ENCODE data around the gene ANO1. TPM values are rescaled to one million over a fixed set of nuclear protein-coding genes. Genes with fewer than 3 reads are reported as not detected.
"Not testable (repeated sequence)": the region's sequence is repeated elsewhere in the genome, so short reads cannot be mapped to it uniquely, and the experiment has no call there.

ANO1 gene
- total RNA-seq, 1 donor from 2014 or later, result 0.33 TPM

DNA sequence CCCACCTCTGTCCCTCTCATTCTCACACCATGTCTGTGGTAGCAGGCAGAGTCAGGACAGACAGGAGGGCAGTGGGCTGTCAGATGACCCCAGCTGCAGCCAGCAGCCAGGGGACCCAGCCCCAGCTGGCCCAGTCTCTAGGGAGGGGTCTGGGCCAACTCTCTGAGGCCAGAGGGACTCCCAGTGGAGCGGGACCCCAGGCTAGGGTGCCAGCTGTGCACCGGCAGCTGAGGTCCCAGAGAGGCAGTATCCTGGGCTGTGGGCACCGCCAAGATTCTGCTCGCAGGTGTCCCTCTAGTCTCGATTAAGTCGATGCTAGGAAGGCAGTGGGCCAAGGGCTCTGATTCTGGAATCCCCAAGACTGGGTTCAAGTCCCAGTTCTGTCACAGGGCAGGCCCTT lies 108.3 kb downstream of the ANO1 start:
- no peak for DNase-seq (ENCODE audit: low read depth, low spot score)

DNA sequence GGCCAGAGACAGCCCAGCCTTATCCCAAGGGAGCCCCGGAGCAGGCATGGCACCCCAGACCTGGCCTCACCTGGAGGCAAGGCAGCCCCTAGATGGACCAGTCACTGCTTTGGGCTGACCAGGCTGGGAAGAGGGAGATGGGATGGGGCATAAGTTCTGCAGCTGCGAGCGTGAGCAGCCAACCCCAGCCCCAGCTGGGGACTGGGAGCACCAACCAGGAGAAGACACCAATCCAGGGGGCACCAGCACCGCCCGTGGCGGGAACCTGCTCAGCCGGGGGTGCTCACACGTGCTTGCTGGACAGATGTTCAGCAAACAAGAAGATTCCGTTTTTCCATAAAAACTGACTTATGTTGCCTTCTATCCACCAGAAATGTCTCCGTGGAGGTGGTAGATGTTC lies 108.8 kb downstream of the ANO1 start:
- DNase-seq (ENCODE audit: low read depth, low spot score), result no peak

- DNase-seq (ENCODE audit: low read depth, low spot score), result no peak
These were observed 109.7 kb downstream of the ANO1 start for GRCh38 chr11:70187771-70188170.

GRCh38 chr11:70189622-70190021 lies 111.5 kb downstream of the ANO1 start:
- DNase-seq (ENCODE audit: low read depth, low spot score), result no peak

- peak; percentile 10 for DNase-seq (ENCODE audit: low read depth, low spot score)
These were observed 113.5 kb downstream of the ANO1 start for GRCh38 chr11:70191495-70192140.

- DNase-seq (ENCODE audit: low read depth, low spot score), result no peak
These were observed 114.7 kb downstream of the ANO1 start for GRCh38 chr11:70192666-70193410.

GRCh38 chr11:70193411-70194292 lies 115.5 kb downstream of the ANO1 start:
- DNase-seq (ENCODE audit: low read depth, low spot score), result no peak

DNA sequence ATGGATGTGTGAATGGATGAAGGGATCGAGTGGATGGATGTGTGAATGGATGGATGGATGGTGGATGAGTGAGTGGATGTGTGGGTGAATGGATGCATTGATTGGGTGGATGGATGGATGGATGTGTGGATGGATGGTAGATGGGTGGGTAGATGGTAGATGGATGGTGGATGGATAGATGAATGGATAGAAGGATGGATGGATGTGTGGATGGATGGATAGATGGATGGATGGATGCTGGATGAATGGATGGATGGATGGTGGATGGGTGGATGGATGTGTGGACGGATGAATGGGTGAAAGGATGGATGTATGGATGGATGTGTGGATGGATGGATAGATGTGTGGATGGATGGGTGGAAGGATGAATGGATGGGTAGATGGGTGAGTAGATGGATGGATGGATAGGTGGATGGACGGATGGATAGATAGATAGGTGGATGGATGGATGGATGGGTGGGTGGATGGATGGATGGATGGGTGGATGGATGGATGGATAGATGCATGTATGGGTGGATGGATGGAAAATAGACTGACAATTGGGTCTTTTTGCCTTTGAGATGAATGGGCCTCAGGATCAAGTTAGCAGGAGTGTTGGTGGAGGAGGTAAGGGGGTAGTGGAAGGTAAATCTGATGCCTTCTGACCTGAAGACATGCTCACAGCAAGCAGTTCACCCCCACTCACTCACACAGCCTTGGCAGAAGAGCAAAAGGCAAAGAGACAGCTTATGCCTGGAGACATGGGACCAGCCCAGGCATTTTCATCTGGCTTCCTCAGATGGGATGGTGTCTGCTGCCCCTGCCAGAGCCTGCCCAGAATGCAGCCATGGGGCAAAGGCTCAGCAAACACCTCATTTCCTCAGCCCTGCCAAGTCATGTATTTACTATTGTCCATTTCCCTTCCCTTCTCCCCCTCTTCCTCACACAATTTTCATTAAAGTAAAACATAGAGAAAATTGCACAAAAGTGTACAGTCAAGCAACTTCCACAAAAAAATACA lies 117.0 kb downstream of the ANO1 start:
- no peak for DNase-seq (ENCODE audit: low read depth, low spot score)

GRCh38 chr11:70200212-70200844 lies 122.2 kb downstream of the ANO1 start:
- no peak for DNase-seq (ENCODE audit: low read depth, low spot score)

- not testable (repeated sequence) for DNase-seq (ENCODE audit: low read depth, low spot score)
These were observed 122.9 kb downstream of the ANO1 start for GRCh38 chr11:70201047-70201446.

- no peak for DNase-seq (ENCODE audit: low read depth, low spot score)
These were observed 124.1 kb downstream of the ANO1 start for GRCh38 chr11:70201882-70202861.

DNA sequence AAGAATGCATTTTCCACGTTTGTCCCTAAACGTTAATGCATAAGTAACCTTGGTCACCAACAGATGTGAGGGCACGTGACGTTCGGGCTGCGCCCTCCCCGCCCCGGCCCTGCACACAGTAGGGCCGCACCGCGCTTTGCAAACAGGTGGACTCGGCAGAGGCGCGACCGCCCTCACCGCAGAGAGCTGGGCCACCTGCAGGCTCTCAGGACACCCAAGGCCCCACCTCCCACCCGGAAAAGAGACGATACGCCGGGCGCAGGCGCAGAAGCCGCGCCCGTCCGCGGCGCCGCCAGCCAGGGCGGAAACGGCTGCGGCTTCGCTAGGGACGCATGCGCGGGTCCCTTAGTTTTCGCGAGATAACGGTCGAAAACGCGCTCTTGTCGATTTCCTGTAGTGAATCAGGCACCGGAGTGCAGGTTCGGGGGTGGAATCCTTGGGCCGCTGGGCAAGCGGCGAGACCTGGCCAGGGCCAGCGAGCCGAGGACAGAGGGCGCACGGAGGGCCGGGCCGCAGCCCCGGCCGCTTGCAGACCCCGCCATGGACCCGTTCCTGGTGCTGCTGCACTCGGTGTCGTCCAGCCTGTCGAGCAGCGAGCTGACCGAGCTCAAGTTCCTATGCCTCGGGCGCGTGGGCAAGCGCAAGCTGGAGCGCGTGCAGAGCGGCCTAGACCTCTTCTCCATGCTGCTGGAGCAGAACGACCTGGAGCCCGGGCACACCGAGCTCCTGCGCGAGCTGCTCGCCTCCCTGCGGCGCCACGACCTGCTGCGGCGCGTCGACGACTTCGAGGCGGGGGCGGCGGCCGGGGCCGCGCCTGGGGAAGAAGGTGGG lies 125.0 kb downstream of the ANO1 start, which contains the start of gene FADD:
Gene FADD, plus strand, starts transcription at position 377 of the 831 bp plus-strand sequence. Its CDS starts 164 bp downstream, at position 541.
- DNase-seq (ENCODE audit: low read depth, low spot score), result peak; percentile 63

DNA sequence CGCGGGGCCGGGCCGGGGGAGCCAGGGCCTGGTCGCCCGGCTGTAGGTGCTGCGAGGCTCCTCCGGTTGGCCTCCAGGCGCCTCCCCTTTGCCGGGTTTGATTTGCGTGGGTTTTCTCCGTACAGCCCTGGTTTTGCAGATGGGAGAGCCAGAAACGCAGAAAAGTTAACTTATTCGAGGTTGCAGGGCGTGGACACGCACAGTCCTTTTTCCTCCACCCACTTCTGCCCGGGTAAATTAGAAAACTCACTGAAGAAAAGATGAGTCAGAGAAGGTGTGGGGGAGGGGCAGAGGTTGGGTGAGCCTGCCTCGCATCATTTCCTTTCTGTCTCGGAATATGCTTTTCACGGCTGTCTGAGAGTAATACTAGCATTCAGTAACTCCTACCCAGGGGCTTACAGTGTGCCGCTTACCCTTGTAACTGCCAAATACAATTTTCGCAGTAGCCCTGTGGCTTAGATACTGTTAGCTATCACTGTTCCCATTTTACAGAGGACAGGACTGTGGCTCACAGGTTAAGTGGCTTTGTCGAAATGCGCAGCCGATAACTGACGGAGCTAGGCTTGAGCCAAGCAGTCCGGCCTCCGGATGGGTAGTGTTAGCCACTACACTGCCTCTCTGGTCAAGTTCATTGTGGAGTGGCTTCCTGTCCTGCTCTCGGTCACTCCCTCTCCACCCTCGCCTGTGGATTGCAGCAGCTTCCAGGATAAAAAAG lies 125.8 kb downstream of the ANO1 start:
- DNase-seq (ENCODE audit: low read depth, low spot score), result peak; percentile 62

DNA sequence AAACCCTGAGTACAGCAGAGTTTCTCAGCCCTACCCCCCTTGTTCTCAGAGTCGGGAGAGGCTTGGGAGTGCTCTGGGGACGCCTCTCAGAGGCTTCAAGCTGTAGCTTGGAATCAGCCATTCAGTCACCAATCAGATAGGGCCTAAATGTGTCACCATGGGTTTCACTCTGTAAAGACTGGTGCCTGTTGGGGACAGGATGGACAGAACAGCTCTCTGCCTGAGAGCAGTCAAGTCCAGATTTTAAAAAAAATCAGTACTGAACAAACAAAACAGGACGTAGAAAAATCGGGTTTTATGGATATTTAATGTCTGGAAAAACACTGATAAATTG lies 126.3 kb downstream of the ANO1 start:
- no peak for DNase-seq (ENCODE audit: low read depth, low spot score)

DNA sequence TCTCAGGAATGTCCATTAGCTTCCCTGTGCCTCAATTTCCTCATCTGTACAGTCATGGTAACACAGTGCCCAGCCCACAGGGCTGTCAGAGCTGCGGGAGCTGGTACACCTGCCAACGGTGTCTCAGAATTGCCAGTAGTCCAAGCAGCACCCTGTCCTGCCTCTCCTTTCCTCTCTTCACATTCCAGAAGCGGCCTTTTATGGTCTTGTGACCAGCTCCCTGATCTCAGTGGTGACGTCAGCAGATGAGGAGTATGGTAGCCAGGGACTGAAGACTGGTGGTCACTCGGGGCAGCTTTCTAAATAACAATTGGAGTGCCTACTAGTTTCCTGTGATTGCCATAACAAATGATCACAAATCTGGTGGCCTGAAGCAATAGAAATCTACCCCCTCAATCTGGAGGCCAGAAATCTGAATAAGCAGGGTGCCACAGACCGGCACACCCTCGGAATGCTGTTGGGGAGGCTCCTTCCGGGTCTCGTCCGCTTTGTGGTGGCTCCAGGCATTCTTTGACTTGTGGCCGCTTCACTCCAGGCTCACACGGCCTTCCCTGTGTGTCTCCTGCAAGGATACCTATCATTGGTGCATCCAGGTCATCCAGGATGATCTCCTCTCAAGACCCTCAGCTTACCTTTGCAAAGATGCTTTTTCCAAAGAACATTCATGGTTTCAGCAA lies 127.1 kb downstream of the ANO1 start:
- no peak for DNase-seq (ENCODE audit: low read depth, low spot score)

DNA sequence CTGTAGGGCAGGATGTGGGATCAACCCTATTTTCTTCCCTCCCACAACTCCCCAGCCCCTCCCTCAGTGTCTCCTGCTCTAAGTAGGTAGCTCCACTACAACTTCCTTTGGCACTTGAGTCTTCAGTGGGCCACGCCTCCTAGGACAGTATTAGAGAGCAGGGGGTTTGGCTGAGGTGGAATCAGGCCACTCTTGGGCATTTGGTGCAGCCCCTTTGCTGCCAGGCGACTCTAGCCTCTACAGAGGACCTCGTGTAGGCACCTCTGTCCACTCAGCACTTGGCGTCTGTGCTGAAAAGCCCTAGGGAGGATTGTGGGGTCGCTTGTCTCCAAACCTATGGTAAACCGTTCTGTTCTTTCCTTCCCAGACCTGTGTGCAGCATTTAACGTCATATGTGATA lies 127.6 kb downstream of the ANO1 start:
- DNase-seq (ENCODE audit: low read depth, low spot score), result no peak
